Neuronal stem cell (in vitro differentiated cells): ENCODE data around the gene DNHD1.
A peak's percentile ranks its signal among the peaks of the same experiment; 100 is the strongest.

Source experiments
- DNase-seq: peaks from one replicate; pipeline ENCODE4 v3.0.0-alpha.2; 2013; ENCODE audit warnings: low spot score
- H2AFZ ChIP-seq: one replicate; pipeline ENCODE4 v1.6.1; 2013; ENCODE audit warnings: mild to moderate bottlenecking, low read length, inconsistent platforms
- H2AK5ac ChIP-seq: 2 replicates; pipeline ENCODE4 v1.6.1; 2013; ENCODE audit warnings: low read depth, mild to moderate bottlenecking, inconsistent platforms, low read length, moderate library complexity, mixed read lengths
- H2BK120ac ChIP-seq: 2 replicates; pipeline ENCODE4 v1.6.1; 2013; ENCODE audit warnings: low read depth, mild to moderate bottlenecking, inconsistent platforms, low read length, moderate library complexity, mixed read lengths
- H2BK12ac ChIP-seq: one replicate; pipeline ENCODE4 v1.6.1; 2013; ENCODE audit warnings: low read length, inconsistent platforms
- H2BK15ac ChIP-seq: 2 replicates; pipeline ENCODE4 v1.6.1; 2013; ENCODE audit warnings: mild to moderate bottlenecking, low read length, inconsistent platforms, mixed read lengths
- H2BK5ac ChIP-seq: one replicate; pipeline ENCODE4 v1.6.1; 2013; ENCODE audit warnings: inconsistent platforms, mild to moderate bottlenecking, low read length, moderate library complexity
- H3K14ac ChIP-seq: one replicate; pipeline ENCODE4 v1.6.1; 2013; ENCODE audit warnings: low read length, inconsistent platforms
- H3K18ac ChIP-seq: 2 replicates; pipeline ENCODE4 v1.6.1; 2013; ENCODE audit warnings: low read length, inconsistent platforms
- H3K23ac ChIP-seq: 2 replicates; pipeline ENCODE4 v1.6.1; 2013; ENCODE audit warnings: low read depth, mild to moderate bottlenecking, mixed read lengths, low read length, inconsistent platforms; ENCODE audit not compliant: poor library complexity
- H3K27ac ChIP-seq: replicated peaks from 3 replicates; pipeline ENCODE4 v1.5.1; 2013; ENCODE audit warnings: low read length, inconsistent platforms
- H3K27me3 ChIP-seq, 3 experiments: 2 replicates each; pipeline ENCODE4 v1.6.1; 2013; ENCODE audit warnings: low read length in 3 of 3, mild to moderate bottlenecking in 2 of 3, inconsistent platforms in 1 of 3, low read depth in 1 of 3, mixed read lengths in 1 of 3, moderate library complexity in 1 of 3; ENCODE audit not compliant: control insufficient read depth in 3 of 3, insufficient read depth in 3 of 3
- H3K36me3 ChIP-seq, 2 donors: replicated peaks in 1 of 2; 2 replicates each; pipeline ENCODE4 v1.6.1; 2013; ENCODE audit warnings: low read length in 2 of 2; ENCODE audit not compliant: control insufficient read depth in 2 of 2, insufficient read depth in 2 of 2
- H3K4ac ChIP-seq: 2 replicates; pipeline ENCODE4 v1.6.1; 2013; ENCODE audit warnings: inconsistent platforms, mild to moderate bottlenecking, low read length, moderate library complexity
- H3K4me1 ChIP-seq, 2 donors: 1 replicate in 1 of 2; 2 replicates in 1 of 2; pipeline ENCODE4 v1.6.1; 2013; ENCODE audit warnings: low read length in 2 of 2, low read depth in 1 of 2; ENCODE audit not compliant: control insufficient read depth in 2 of 2, insufficient read depth in 1 of 2
- H3K4me2 ChIP-seq: one replicate; pipeline ENCODE4 v1.6.1; 2013; ENCODE audit warnings: mild to moderate bottlenecking, low read length, inconsistent platforms; ENCODE audit not compliant: insufficient read depth, poor library complexity, severe bottlenecking
- H3K4me3 ChIP-seq, 2 donors: 2 replicates each; pipeline ENCODE4 v1.5.1; 2013; ENCODE audit warnings: low read length in 2 of 2, mild to moderate bottlenecking in 2 of 2, inconsistent platforms in 1 of 2, moderate library complexity in 1 of 2
- H3K79me1 ChIP-seq: one replicate; pipeline ENCODE4 v1.6.1; 2013; ENCODE audit warnings: low read depth, mild to moderate bottlenecking, inconsistent platforms, low read length, moderate library complexity
- H3K9ac ChIP-seq: one replicate; pipeline ENCODE4 v1.6.1; 2013; ENCODE audit warnings: mild to moderate bottlenecking, low read depth, low read length, inconsistent platforms; ENCODE audit not compliant: poor library complexity
- H3K9me3 ChIP-seq, 2 donors: replicated peaks in 1 of 2; 2 replicates each; pipeline versions ENCODE3 to v1.6.1; 2013; ENCODE audit warnings: low read length in 2 of 2, mild to moderate bottlenecking in 2 of 2, inconsistent platforms in 1 of 2, low read depth in 1 of 2, mixed read lengths in 1 of 2, moderate library complexity in 1 of 2; ENCODE audit not compliant: control insufficient read depth in 2 of 2, insufficient read depth in 1 of 2
- H4K8ac ChIP-seq: one replicate; pipeline ENCODE4 v1.6.1; 2013; ENCODE audit warnings: low read depth, mild to moderate bottlenecking, inconsistent platforms, low read length, moderate library complexity
- H4K91ac ChIP-seq: one replicate; pipeline ENCODE4 v1.6.1; 2013; ENCODE audit warnings: low read length, low read depth, mild to moderate bottlenecking, inconsistent platforms; ENCODE audit not compliant: poor library complexity
- WGBS, 2 donors: extraction: QIAGEN DNeasy Blood & Tissue Kit; methylation state at CpG; one replicate each; pipeline ENCODE4 v1.1.7; 2013; ENCODE audit warnings: missing lambda C conversion rate in 2 of 2, mixed read lengths in 1 of 2; ENCODE audit not compliant: insufficient read length in 2 of 2, insufficient replicate concordance in 1 of 2; ENCODE audit errors: extremely low coverage in 2 of 2; 5-methylcytosine and 5-hydroxymethylcytosine counted together

DNHD1 gene

DNA sequence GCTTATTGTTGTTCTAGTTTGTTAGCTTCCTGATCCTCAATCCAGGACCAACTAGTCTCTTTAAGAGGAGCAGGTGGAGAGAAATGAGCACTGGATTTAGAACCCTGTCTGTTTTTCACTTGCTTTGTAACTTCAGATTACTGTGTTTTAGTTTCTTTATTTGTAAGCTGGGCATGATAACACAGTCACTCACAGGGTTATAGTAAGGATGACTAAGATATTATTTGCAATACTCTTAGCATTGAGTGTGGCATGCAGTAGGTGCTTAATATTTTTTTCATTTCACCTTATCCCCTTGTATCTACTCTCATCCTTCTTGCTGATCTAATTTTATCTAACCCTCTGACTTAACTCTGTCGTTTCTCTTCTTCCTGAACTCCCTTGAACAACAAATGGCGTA lies 33.8 kb downstream of the DNHD1 start:
- Histone ChIP-seq H2AFZ (no peak overlapping the region), H3K79me1 (no peaks in the 10 kb centered on the region), H3K4me2 (no peak overlapping the region), H3K23ac (no peak overlapping the region), H3K27ac (no peak overlapping the region), H3K4me1 (no peaks in the 10 kb centered on the region), H3K36me3 (peaks cover 8 to 21% of the 10 kb centered on the region in 2 donors), H2BK12ac (no peak overlapping the region), H3K18ac (no peak overlapping the region), H2BK120ac (no peak overlapping the region), H3K14ac (no peak overlapping the region), H4K91ac (no peak overlapping the region), H2BK15ac (no peak overlapping the region), H3K9me3 (no peaks in the 10 kb centered on the region), H2BK5ac (no peak overlapping the region), H3K4me3 (no peak overlapping the region), H3K27me3 (no peaks in the 10 kb centered on the region), H4K8ac (no peak overlapping the region), H3K9ac (no peak overlapping the region), H3K4ac (no peak overlapping the region), H2AK5ac (no peak overlapping the region)
- no CpG with 5 or more reads among the region's 2 CpGs for WGBS, 2 donors
- no peak for DNase-seq

DNA sequence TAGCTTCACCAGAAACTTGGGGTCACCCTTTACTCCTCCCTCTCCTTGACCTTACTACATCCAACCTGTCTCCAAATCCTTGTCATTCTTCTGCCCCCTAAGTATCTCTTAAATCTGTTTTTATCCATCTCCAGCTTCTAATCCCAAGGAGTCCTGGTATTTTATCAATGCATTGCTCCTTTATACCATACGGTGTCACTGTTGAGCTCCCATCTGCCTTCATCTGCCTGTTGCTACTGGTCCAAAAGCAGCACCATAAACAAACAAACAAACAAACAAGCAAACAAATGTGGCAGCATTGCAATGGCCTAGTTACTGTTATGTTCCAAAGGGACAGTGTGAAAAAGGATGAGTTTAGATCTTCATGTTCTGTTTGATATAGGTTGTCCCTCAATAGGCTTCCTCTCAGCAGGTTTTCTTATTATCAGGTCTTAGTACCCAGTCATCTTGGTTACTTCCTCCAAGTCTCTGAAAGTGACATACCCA lies 34.2 kb downstream of the DNHD1 start:
- H3K27ac ChIP-seq, result no peak overlapping the region
- no peaks in the 10 kb centered on the region for H3K9me3 ChIP-seq
- no peaks in the 10 kb centered on the region for H3K27me3 ChIP-seq
- H4K8ac ChIP-seq, result no peak overlapping the region
- H2BK5ac ChIP-seq, result no peak overlapping the region
- H3K4me2 ChIP-seq, result no peak overlapping the region
- H3K18ac ChIP-seq, result no peak overlapping the region
- H2AFZ ChIP-seq, result no peak overlapping the region
- H3K36me3 ChIP-seq, result peaks cover 8 to 21% of the 10 kb centered on the region in 2 donors
- H3K4me1 ChIP-seq, result no peaks in the 10 kb centered on the region
- no peak overlapping the region for H2BK120ac ChIP-seq
- no peak overlapping the region for H3K9ac ChIP-seq
- H3K14ac ChIP-seq, result no peak overlapping the region
- H3K23ac ChIP-seq, result no peak overlapping the region
- DNase-seq, result peak; percentile 54
- no peak overlapping the region for H3K4ac ChIP-seq
- H4K91ac ChIP-seq, result no peak overlapping the region
- no peak overlapping the region for H2BK15ac ChIP-seq
- no peak overlapping the region for H2AK5ac ChIP-seq
- H3K79me1 ChIP-seq, result no peaks in the 10 kb centered on the region
- H2BK12ac ChIP-seq, result no peak overlapping the region
- no peak overlapping the region for H3K4me3 ChIP-seq
- WGBS, 2 donors, result no CpG with 5 or more reads among the region's 1 CpG

DNA sequence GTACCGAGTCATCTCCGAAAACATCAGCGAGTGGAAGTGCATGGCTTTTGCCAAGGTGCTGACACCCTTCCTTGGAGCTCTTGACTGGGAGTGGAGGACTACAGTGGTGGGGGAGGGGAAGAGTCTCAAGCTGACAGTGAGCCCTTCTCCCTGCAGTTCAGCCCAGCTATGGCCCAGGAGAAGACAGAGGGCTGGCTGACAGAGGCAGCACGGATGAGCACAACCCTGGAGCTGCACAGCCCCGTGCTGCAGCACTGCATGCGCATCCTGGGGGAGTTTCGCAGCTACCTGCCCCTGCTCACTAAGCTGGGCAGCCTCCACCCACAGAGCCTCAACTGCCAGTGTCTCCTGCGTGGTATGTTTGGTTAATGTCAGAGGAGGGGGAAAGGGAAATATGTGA lies 41.4 kb downstream of the DNHD1 start:
- Histone ChIP-seq H4K8ac (no peak overlapping the region), H2BK5ac (no peak overlapping the region), H3K27me3 (no peaks in the 10 kb centered on the region), H3K4me3 (no peak overlapping the region), H3K23ac (peak overlapping the region; percentile 67), H3K14ac (peak overlapping the region; percentile 91), H3K18ac (peak overlapping the region; percentile 78), H3K27ac (peak overlapping the region; percentile 13), H3K79me1 (no peaks in the 10 kb centered on the region), H2BK12ac (peak overlapping the region; percentile 68), H2AK5ac (peak overlapping the region; percentile 32), H3K9ac (peak overlapping the region; percentile 70), H3K36me3 (peaks cover 3 to 12% of the 10 kb centered on the region in 2 donors), H4K91ac (no peak overlapping the region), H3K9me3 (no peaks in the 10 kb centered on the region), H3K4ac (no peak overlapping the region), H2BK15ac (peak overlapping the region; percentile 56), H2AFZ (no peak overlapping the region), H2BK120ac (peak overlapping the region; percentile 75), H3K4me1 (peaks cover 2 to 10% of the 10 kb centered on the region in 2 donors), H3K4me2 (no peak overlapping the region)
- no peak for DNase-seq
- WGBS, 2 donors, result no CpG with 5 or more reads among the region's 8 CpGs

DNA sequence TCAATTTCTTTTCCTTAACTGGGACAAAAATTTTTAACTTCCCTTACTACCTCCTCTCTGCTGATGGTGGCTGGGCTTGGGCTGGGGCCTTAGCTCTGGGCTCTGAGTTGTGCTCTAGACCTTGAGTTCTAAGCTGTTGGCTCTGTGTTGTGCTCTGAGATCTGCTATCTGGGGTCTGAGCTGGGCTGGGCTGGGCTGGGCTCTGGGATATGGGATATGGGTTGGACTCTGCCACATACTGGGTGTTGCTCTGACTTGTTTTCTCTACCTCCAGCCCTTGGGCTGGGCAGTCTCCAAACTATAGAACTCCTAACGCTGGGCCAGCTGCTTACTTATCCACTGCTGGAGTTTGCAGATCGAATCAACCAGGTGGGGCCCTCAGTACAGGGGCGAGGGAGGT lies 41.9 kb downstream of the DNHD1 start:
- no peak overlapping the region for H3K4me3 ChIP-seq
- no peak overlapping the region for H3K23ac ChIP-seq
- H2BK5ac ChIP-seq, result no peak overlapping the region
- H3K79me1 ChIP-seq, result no peaks in the 10 kb centered on the region
- H2BK120ac ChIP-seq, result no peak overlapping the region
- no peaks in the 10 kb centered on the region for H3K27me3 ChIP-seq
- DNase-seq, result no peak
- no peak overlapping the region for H3K4ac ChIP-seq
- no peak overlapping the region for H4K91ac ChIP-seq
- H2AK5ac ChIP-seq, result peak overlapping the region; percentile 36
- H3K9ac ChIP-seq, result no peak overlapping the region
- H3K9me3 ChIP-seq, result no peaks in the 10 kb centered on the region
- no peak overlapping the region for H3K18ac ChIP-seq
- H2BK15ac ChIP-seq, result peak overlapping the region; percentile 56
- no CpG with 5 or more reads among the region's 3 CpGs for WGBS, 2 donors
- no peak overlapping the region for H4K8ac ChIP-seq
- peaks cover 2 to 10% of the 10 kb centered on the region in 2 donors for H3K4me1 ChIP-seq
- H3K27ac ChIP-seq, result no peak overlapping the region
- no peak overlapping the region for H3K4me2 ChIP-seq
- H3K14ac ChIP-seq, result no peak overlapping the region
- no peak overlapping the region for H2AFZ ChIP-seq
- H3K36me3 ChIP-seq, result peaks cover 1 to 7% of the 10 kb centered on the region in 2 donors
- no peak overlapping the region for H2BK12ac ChIP-seq
